ENCODE measurements around the gene NCKAP5. TPM values are rescaled to one million over a fixed set of nuclear protein-coding genes. Genes with fewer than 3 reads are reported as not detected.

NCKAP5 gene
- total and polyA plus RNA-seq, 2 of the 13 experiments (the other 11 are each of a cell fraction or from before 2014, with no cell fraction given) = 0.01 TPM; not detected in 1

- TF ChIP-seq U2AF1 (optimal IDR thresholded peaks at IDR 0.05; ENCODE audit: low read depth, low read length) = no peak
- no peak for TF ChIP-seq PAF1 (CRISPR knock-in tag; IDR thresholded peaks at IDR 0.05)
Measured at GRCh38 chr2:132999421-132999820, 568.8 kb downstream of the NCKAP5 start (continued).

- intact Hi-C loops (cut with micrococcal nuclease; ENCODE audit: unreplicated experiment) = no loop called here
- Histone ChIP-seq H3K79me2 (ENCODE audit: insufficient read depth, low read length) (no peaks in the 10 kb centered on the region), H3K4me1 (ENCODE audit: insufficient read depth, low read length) (no peaks in the 10 kb centered on the region), H3K4me2 (ENCODE audit: low read depth, low read length) (no peak overlapping the region), H3K4me3 (replicated peaks in 1 of 3; ENCODE audit: insufficient read depth in 1 of 3, low read depth in 2 of 3, low read length in 3 of 3) (no peak overlapping the region), H3K27me3 (ENCODE audit: control insufficient read depth in 1 of 2, insufficient read depth in 2 of 2, low read length in 2 of 2) (no peaks in the 10 kb centered on the region), H2AFZ (ENCODE audit: low read length) (no peak overlapping the region), H4K20me1 (ENCODE audit: insufficient read depth, low read length) (no peaks in the 10 kb centered on the region), H3K36me3 (replicated peaks in 1 of 2; ENCODE audit: control insufficient read depth in 1 of 2, insufficient read depth in 2 of 2, low read length in 2 of 2) (no peaks in the 10 kb centered on the region), H3K9ac (ENCODE audit: insufficient read depth, low read depth, low read length) (no peak overlapping the region), H3K27ac (ENCODE audit: extremely low read length, insufficient read depth, low read length) (no peak overlapping the region), H3K9me3 (ENCODE audit: low read length) (peaks cover 51% of the 10 kb centered on the region)
- no TSS peak for BruUV-seq (replicated peaks)
- in situ Hi-C loops (cut with HindIII; ENCODE audit: extremely low pct_ligation_motif_present, low pct_unique_long_range_greater_than_20kb) = no loop called here
- CTCF ChIA-PET (ENCODE audit: low intra/inter-chr PET ratio, low total read pairs) = no interaction called here
- POLR2A ChIA-PET = no interaction called here
- TF ChIP-seq XBP1 (CRISPR knock-in tag; IDR thresholded peaks at IDR 0.05) (no peak), ZNF383 (CRISPR knock-in tag; IDR thresholded peaks at IDR 0.05; ENCODE audit: borderline replicate concordance) (no peak), NAIF1 (CRISPR knock-in tag; IDR thresholded peaks at IDR 0.05; ENCODE audit: borderline replicate concordance) (no peak), HNRNPUL1 (IDR thresholded peaks at IDR 0.05; ENCODE audit: low read depth, low read length) (no peak), ARNTL (CRISPR knock-in tag; IDR thresholded peaks at IDR 0.05) (no peak), ZMYM4 (CRISPR knock-in tag; IDR thresholded peaks at IDR 0.05) (no peak), MTF1 (CRISPR knock-in tag; IDR thresholded peaks at IDR 0.05) (no peak), ZFP41 (CRISPR knock-in tag; IDR thresholded peaks at IDR 0.05; ENCODE audit: borderline replicate concordance) (no peak), ZNF484 (CRISPR knock-in tag; IDR thresholded peaks at IDR 0.05; ENCODE audit: borderline replicate concordance, low read depth) (no peak), ZNF678 (CRISPR knock-in tag; IDR thresholded peaks at IDR 0.05) (no peak)
- TF ChIP-seq, protein P1, sequence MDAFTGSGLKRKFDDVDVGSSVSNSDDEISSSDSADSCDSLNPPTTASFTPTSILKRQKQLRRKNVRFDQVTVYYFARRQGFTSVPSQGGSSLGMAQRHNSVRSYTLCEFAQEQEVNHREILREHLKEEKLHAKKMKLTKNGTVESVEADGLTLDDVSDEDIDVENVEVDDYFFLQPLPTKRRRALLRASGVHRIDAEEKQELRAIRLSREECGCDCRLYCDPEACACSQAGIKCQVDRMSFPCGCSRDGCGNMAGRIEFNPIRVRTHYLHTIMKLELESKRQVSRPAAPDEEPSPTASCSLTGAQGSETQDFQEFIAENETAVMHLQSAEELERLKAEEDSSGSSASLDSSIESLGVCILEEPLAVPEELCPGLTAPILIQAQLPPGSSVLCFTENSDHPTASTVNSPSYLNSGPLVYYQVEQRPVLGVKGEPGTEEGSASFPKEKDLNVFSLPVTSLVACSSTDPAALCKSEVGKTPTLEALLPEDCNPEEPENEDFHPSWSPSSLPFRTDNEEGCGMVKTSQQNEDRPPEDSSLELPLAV (CRISPR knock-in tag; conservative IDR thresholded peaks at IDR 0.05; ENCODE audit: low read depth) = no peak
- TF ChIP-seq, protein P2, sequence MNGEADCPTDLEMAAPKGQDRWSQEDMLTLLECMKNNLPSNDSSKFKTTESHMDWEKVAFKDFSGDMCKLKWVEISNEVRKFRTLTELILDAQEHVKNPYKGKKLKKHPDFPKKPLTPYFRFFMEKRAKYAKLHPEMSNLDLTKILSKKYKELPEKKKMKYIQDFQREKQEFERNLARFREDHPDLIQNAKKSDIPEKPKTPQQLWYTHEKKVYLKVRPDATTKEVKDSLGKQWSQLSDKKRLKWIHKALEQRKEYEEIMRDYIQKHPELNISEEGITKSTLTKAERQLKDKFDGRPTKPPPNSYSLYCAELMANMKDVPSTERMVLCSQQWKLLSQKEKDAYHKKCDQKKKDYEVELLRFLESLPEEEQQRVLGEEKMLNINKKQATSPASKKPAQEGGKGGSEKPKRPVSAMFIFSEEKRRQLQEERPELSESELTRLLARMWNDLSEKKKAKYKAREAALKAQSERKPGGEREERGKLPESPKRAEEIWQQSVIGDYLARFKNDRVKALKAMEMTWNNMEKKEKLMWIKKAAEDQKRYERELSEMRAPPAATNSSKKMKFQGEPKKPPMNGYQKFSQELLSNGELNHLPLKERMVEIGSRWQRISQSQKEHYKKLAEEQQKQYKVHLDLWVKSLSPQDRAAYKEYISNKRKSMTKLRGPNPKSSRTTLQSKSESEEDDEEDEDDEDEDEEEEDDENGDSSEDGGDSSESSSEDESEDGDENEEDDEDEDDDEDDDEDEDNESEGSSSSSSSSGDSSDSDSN (CRISPR knock-in tag; IDR thresholded peaks at IDR 0.05) = no peak
- TF ChIP-seq, protein P3, sequence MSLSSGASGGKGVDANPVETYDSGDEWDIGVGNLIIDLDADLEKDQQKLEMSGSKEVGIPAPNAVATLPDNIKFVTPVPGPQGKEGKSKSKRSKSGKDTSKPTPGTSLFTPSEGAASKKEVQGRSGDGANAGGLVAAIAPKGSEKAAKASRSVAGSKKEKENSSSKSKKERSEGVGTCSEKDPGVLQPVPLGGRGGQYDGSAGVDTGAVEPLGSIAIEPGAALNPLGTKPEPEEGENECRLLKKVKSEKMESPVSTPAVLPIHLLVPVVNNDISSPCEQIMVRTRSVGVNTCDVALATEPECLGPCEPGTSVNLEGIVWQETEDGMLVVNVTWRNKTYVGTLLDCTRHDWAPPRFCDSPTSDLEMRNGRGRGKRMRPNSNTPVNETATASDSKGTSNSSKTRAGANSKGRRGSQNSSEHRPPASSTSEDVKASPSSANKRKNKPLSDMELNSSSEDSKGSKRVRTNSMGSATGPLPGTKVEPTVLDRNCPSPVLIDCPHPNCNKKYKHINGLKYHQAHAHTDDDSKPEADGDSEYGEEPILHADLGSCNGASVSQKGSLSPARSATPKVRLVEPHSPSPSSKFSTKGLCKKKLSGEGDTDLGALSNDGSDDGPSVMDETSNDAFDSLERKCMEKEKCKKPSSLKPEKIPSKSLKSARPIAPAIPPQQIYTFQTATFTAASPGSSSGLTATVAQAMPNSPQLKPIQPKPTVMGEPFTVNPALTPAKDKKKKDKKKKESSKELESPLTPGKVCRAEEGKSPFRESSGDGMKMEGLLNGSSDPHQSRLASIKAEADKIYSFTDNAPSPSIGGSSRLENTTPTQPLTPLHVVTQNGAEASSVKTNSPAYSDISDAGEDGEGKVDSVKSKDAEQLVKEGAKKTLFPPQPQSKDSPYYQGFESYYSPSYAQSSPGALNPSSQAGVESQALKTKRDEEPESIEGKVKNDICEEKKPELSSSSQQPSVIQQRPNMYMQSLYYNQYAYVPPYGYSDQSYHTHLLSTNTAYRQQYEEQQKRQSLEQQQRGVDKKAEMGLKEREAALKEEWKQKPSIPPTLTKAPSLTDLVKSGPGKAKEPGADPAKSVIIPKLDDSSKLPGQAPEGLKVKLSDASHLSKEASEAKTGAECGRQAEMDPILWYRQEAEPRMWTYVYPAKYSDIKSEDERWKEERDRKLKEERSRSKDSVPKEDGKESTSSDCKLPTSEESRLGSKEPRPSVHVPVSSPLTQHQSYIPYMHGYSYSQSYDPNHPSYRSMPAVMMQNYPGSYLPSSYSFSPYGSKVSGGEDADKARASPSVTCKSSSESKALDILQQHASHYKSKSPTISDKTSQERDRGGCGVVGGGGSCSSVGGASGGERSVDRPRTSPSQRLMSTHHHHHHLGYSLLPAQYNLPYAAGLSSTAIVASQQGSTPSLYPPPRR (CRISPR knock-in tag; IDR thresholded peaks at IDR 0.05; ENCODE audit: borderline replicate concordance) = no peak
- DNase-seq (ENCODE audit: low spot score) (no peak), FAIRE-seq (no peak), ATAC-seq (no peak)
Measured at GRCh38 chr2:132998221-132998620, 570.0 kb downstream of the NCKAP5 start.

Measured in HepG2 (cell line).